ENCODE measurements around the gene INTS6.

INTS6 gene

GRCh38 chr13:51346397-51346796 is 106.4 kb downstream of the INTS6 start:
- no peak for DNase-seq (ENCODE audit: low spot score)

DNA sequence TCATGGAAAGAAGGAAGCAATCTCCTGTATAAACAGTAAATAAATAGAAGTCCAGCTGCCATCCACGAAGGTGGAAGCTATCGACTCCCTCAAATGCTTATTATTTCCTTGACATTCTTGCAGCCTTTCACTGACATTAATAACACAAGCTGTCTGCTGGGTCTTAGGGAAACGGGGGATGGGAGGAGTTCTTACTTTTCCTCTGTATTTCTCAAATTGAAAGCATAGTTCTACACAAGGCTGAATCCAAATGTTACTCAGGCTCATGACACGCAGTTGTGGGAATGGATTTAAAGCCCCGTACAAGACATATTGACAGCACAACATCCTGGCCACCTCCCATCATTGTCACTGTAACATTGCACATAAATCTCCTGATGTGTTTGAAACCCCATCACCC is 109.4 kb downstream of the INTS6 start:
- no peak for DNase-seq (ENCODE audit: low spot score)

- DNase-seq (ENCODE audit: low spot score): no peak
These were observed 110.1 kb downstream of the INTS6 start for GRCh38 chr13:51342706-51343105.

DNA sequence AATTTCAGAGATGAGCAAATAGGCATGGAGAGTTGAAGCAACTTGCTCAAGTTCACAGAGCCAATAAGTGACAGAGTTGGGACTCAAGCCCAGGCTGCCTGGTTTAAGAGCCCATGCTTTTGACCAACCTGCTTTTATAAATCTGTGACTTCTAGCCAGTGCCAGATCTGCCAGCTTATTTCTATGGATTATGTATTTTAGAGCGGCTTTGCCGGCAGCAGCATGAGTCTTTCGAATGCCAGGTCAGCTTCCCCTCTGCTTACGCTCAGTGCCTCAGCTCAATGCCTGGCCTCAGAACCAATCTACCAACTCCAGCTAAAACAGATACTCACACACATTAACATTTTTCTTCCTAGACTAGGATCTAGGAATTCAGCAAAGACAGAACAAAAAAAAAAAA is 111.0 kb downstream of the INTS6 start:
- no peak for DNase-seq (ENCODE audit: low spot score)

- no peak for DNase-seq (ENCODE audit: low spot score)
These were observed 111.6 kb downstream of the INTS6 start for GRCh38 chr13:51341232-51341631.

- no peak for DNase-seq (ENCODE audit: low spot score)
These were observed 112.7 kb downstream of the INTS6 start for GRCh38 chr13:51339952-51340732.

DNA sequence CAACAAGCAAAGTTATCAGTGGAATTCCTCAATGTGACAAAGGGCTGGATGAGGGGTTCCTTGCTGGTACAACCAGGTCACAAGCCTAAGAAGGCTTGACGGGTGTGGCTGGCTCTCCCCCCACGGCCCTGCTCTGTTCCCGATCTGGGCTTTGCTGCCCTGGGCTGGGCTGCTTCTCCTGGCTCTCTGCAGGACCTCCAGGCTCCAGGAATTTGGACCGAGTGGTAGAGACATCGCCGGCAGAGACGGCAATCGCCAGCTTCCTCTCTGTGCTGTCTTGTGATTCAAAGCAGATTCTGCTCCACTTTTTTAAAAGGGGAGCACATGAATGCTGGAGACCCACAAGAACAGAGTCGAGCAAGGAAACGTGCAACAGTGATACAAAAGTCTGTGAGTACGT is 113.5 kb downstream of the INTS6 start, which contains the start of gene SERPINE3:
Gene SERPINE3 (plus strand): TSS at position 338 of the 400 bp plus-strand sequence. CDS start 1,401 bp downstream, outside the sequence.
- no peak for DNase-seq (ENCODE audit: low spot score)

- DNase-seq (ENCODE audit: low spot score): no peak
These were observed 116.1 kb downstream of the INTS6 start for GRCh38 chr13:51336746-51337145.

- no peak for DNase-seq (ENCODE audit: low spot score)
These were observed 119.0 kb downstream of the INTS6 start for GRCh38 chr13:51333826-51334225.

DNA sequence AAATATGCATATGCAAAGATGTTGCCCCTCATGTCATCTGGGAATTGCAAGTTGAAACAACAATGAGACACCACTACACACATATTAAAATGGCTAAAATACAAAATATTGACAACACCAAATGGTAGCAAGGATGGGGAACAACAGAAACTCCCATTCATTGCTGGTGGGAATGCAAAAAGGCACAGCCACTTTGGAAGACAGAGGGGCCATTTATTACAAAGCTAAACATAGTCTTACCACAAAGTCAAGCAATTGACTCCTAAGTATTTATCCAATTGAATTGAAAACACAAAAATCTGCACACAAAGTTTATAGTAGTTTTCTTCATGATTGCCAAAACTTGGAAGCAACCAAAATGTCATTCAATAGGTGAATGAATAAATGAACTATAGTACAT is 119.4 kb downstream of the INTS6 start:
- DNase-seq (ENCODE audit: low spot score): no peak

DNA sequence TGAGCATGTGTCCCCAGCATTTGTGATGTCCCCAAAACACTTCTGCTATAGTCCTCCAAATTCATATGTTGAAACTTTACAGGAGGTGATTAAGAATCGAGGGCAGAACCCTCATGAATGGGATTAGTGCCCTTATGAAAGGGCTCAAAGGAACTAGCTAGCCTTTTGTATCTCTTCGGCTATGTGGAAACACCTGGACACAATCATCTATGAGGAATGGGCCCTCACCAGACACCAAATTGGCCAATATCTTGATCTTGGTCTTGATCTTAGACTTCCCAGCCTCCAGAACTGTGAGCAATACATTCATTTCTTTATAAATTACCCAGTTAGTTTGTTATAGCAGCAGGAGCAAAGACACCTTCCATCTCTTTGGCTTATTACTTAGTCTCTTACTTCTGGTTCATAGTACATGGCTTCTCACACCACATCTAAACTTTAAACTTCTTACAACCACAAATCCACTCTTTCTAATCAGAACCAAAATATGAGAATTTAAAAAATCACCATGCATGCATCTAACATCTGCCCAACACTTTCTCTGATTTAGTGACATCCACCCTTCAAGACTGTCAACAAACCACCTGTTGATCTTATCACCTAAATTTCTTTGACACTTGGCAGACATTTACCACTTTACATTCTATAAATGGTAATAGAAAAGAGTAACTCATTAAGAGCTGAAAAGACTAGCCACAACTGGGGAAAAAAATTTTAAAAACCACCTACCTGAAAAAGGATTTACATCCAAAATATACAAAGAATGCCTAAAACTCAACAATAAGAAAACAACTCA is 120.1 kb downstream of the INTS6 start:
- no peak for DNase-seq (ENCODE audit: low spot score)

DNA sequence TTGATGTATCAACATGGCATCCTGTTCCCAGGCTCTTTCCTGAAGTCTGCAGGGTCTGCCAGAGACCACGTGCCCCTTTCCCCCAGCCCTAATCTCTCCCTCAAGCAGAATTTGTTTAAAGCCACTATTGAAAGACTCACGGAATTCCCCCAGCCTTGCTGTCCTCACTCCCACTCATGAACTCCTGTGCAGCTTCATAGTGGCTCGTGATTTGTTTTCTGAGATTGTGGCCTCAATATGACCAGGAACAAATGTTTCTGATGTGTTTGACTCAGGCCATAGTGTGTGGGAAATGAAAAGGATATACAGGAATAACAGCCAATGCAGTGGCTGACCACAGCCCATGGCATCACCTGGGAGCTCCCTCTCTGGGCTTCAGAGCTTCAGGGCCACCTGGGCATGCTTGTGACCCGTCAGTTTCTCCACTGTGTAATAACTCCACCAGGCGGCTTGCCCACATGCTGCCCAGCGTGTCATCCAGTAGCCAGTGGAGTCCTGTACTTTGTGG is 121.4 kb downstream of the INTS6 start:
- no peak for DNase-seq (ENCODE audit: low spot score)

- no peak for DNase-seq (ENCODE audit: low spot score)
These were observed 122.0 kb downstream of the INTS6 start for GRCh38 chr13:51330791-51331190.

DNA sequence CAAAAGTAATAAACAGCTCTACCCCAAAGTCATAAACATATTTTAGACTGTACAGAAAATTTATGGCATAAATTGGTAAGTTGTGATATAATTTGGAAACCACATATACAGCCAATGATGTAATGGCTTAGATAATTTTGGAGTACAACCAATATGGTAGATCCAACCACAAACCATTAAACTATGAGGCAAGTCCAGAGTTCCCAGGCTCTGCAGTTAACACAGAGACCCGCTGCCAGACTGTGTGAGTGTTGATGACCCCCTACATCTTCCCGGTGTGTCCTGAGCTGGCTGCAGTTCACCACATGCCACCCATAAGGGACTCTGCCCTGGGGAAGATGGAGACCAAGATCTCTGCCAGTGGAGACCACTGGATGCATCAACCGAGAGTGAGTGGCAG is 123.2 kb downstream of the INTS6 start:
- DNase-seq (ENCODE audit: low spot score): no peak

- DNase-seq (ENCODE audit: low spot score): no peak
These were observed 124.3 kb downstream of the INTS6 start for GRCh38 chr13:51328488-51328887.

DNA sequence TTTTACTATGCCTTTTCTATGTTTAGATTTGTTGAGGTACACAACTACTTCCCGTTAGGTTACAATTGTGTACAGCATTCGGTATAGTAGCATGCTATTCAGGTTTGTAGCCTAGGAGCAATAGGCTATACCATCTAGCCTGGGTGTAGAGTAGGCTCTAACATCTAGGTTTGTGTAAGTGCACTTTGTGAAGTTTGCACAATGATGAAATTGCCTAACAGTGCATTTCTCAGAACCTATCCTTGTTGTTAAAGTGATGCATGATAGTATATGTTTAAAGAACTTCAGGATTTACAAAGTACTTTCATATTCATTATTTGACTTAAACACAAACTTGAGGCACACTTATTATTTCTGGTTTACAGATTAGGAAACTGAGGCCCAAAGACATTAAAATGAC is 124.9 kb downstream of the INTS6 start:
- no peak for DNase-seq (ENCODE audit: low spot score)

DNA sequence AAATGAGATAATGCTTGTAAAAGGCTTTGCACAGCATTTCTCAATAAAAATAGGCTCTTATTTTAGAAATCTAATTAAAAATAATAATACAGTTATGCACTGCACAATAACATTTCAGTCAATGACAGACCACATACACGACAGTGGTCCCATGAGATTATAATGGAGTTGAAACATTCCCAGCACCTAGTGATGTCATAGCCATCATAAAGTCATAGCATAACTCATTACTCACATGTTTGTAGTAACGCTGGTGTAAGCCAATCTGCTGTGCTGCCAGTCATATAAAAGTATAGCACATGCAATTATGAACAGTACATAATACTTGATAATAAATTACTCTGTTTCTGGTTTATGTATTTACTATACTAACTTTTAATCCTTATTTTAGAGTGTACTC is 126.1 kb downstream of the INTS6 start:
- DNase-seq (ENCODE audit: low spot score): no peak

GRCh38 chr13:51325837-51326236 is 127.0 kb downstream of the INTS6 start:
- DNase-seq (ENCODE audit: low spot score): no peak

DNA sequence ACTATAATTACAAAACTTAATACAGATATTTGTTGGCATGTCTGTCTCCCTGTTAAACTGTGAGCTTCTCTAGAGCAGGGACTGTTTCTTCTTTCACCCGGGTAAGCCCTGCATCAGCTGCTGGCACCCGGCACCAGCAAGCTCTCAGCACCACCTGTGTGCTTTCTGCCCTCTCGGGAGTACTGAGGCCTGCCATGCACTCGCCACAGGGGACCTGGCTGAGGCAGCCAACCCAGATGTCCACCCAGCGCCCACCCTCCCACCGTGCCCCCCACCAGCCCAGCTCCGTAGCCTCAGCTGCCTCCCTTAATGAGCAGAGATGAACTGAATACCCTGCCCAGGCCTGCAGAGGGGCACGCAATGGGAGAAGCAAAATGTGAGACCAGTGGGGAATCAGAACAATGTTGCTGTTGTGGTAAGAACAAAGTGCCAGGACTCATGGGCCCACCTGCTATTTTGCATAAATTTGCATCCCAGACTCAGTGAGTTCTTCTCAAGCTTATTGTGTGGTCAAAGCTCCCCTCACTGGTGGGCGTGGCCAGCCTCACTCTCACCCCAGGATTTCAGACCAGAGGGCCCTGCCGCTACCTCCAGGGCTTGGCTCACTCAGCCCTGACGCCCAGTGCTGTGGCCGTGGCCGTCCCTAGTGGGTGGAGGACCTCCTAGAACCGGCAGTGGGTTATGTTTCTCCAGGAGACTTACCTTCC is 128.0 kb downstream of the INTS6 start:
- no peak for DNase-seq (ENCODE audit: low spot score)

DNA sequence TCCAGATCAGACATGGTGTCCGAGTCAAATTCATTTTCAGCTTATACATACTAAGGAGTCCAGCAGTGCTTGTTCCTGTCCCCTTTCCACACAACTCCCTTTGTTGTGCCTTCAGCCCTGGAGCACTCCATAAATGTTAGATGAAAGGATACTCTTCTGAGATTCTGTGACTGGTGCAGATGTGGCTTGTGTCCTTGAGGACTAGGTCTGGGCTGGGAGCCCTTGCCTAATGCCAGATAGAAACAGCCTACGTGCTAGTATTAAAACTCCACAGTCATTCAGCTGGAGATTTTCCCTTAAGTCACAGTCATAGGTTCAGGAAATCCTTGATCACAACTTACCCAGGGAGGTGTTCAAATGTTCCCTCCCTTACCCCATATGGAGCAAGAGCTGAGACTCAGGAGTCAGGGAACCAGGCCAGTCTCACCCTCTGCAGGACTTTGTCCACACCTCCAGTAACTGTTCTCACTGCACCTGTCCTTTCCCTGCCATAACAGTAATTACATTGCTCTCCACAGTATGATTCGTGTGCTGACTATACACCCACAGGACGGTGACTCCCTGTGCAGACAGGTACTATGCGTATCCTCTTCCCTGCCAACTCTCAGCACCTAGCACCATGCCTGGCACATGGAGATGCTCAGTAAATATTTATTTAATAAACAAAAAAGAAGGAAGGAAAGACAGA is 128.9 kb downstream of the INTS6 start:
- no peak for DNase-seq (ENCODE audit: low spot score)

DNA sequence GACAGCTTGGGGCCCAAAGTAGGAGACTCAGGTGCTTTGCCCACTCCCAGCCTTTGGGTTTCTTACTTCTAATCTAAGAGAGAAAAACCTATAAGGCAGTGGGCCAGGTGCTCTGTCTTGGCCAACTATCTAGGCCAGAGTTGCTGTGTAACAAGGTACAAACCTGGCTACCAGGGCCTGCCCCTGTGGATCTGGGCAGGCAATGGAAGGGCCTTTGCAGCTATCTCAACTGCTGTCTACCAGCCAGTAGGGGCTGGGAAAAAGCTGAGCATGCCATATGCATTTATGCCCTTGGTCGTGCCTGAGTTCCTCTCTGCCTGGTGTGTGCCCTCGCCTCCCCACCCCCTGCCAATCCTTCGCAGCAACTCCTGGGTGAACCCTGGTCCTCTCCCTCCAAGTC is 130.0 kb downstream of the INTS6 start:
- no peak for DNase-seq (ENCODE audit: low spot score)

DNA sequence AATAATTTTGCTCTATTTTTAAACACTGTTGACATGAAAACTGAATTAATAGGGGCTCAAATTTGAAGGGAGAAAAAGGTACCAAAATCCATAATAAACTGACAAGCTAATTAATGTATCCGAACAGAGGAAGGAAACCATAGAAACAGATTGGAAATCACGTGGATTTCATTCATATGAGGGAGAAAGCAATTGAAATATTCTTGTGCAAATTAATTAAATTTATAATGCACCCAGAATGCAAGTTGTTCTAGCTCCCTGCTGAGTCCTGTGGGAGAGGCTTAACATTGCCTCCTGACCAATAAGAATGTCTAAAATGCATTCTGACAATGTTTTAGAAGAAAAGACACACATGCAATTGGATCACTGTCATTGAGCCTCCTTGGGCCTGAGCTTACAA is 131.0 kb downstream of the INTS6 start:
- no peak for DNase-seq (ENCODE audit: low spot score)

Measured in cerebellar cortex (tissue), 1 donor.